ENCODE results near the gene SERPINI1. TPM values are rescaled to one million over a fixed set of nuclear protein-coding genes. Genes with fewer than 3 reads are reported as not detected.

The SERPINI1 gene
- total and polyA plus RNA-seq, 9 donors, result 6.3 to 15.0 (median 9.1) TPM

DNA sequence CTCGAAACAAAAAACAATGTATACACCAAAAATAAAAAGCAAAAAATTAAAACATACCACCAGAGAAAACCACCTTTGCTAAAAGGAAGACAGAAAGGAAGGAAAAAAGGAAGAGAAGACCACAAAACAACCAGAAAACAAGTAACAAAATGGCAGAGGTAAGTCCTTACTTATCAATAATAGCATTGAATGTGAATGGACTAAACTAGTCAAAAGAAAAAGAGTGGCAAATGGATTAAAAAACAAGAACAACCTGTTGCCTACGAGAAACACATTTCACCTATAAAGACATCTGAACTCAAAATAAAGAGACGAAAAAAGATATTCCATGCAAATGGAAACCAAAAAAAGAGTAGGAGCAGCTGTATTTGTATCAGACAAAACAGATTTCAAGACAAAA lies 23.1 kb upstream of the SERPINI1 start:
- H3K36me3 ChIP-seq (ENCODE audit: control insufficient read depth, insufficient read depth, low read length), result peaks cover 18% of the 10 kb centered on the region
- no peak overlapping the region for H3K27ac ChIP-seq (ENCODE audit: low read length)
- no CpG with 5 or more reads among the region's 3 CpGs for WGBS (ENCODE audit: insufficient coverage)
- no peaks in the 10 kb centered on the region for H3K4me1 ChIP-seq (ENCODE audit: control insufficient read depth, insufficient read depth, low read length)
- DNase-seq, result no peak
- no peaks in the 10 kb centered on the region for H3K27me3 ChIP-seq (ENCODE audit: control insufficient read depth, insufficient read depth, low read length)
- H3K9me3 ChIP-seq (replicated peaks; ENCODE audit: control insufficient read depth, low read depth, low read length), result no peaks in the 10 kb centered on the region
- H3K4me3 ChIP-seq (ENCODE audit: low read length), result no peak overlapping the region

DNA sequence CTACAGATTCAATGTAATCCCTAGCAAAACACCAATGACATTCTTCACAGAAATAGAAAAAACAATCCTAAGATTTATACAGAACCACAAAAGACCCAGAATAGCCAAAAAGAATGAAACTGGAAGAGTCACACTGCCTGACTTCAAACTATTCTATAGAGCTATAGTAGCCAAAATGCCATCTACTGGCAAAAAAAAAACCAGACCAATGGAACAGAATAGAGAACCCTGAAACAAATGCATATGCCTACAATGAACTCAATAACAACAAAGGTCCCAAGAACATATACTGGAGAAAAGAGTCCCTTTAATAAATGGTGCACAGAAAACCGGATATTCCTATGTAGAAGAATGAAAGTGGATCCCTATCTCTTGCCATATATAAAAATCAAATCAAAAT lies 20.6 kb upstream of the SERPINI1 start:
- no peaks in the 10 kb centered on the region for H3K9me3 ChIP-seq (replicated peaks; ENCODE audit: control insufficient read depth, low read depth, low read length)
- H3K4me1 ChIP-seq (ENCODE audit: control insufficient read depth, insufficient read depth, low read length), result no peaks in the 10 kb centered on the region
- no peak for DNase-seq
- no CpG with 5 or more reads among the region's 1 CpG for WGBS (ENCODE audit: insufficient coverage)
- peaks cover 19% of the 10 kb centered on the region for H3K36me3 ChIP-seq (ENCODE audit: control insufficient read depth, insufficient read depth, low read length)
- H3K27me3 ChIP-seq (ENCODE audit: control insufficient read depth, insufficient read depth, low read length), result no peaks in the 10 kb centered on the region
- no peak overlapping the region for H3K27ac ChIP-seq (ENCODE audit: low read length)
- no peak overlapping the region for H3K4me3 ChIP-seq (ENCODE audit: low read length)

DNA sequence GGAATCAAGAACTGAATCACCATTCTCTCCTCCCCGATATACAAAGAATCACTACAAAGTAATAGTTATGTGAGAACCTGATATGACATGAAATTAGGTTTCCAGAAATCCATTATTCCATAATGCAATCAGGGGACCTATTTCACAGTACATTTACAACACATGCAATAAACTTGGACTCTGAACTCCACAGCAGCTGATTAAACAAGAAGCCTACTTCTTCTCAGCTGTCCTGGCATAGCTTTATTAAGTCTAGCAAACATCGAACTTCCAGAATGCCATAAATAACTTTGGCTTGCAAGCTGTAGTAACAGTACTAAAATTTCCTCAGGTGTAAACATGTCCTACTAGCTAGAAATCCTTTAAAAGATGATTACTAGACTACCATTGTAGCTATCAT lies 18.6 kb upstream of the SERPINI1 start:
- WGBS (ENCODE audit: insufficient coverage), result no CpG with 5 or more reads among the region's 2 CpGs
- Histone ChIP-seq H3K27me3 (ENCODE audit: control insufficient read depth, insufficient read depth, low read length) (no peaks in the 10 kb centered on the region), H3K27ac (ENCODE audit: low read length) (no peak overlapping the region), H3K9me3 (replicated peaks; ENCODE audit: control insufficient read depth, low read depth, low read length) (no peaks in the 10 kb centered on the region), H3K4me1 (ENCODE audit: control insufficient read depth, insufficient read depth, low read length) (no peaks in the 10 kb centered on the region), H3K36me3 (ENCODE audit: control insufficient read depth, insufficient read depth, low read length) (peaks cover 12% of the 10 kb centered on the region), H3K4me3 (ENCODE audit: low read length) (no peak overlapping the region)
- peak; percentile 5 for DNase-seq

DNA sequence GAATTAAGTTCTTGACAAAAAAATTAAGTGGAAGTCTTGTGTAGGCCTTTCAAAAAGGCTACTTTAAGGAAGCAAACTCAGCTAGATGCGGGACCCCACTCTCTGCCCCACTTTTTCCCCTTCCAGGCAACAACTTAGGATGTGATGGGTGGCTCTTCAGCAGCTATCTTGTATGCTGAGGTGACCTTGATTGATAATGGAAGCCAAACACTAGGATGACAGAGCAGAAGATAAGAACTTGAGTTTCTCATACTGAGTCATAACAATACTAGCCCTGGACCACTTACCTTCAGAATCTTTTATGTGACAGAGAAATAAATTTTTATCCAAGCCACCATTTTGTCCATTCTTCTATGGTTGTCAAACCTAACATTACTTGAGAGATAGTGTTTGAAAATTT lies 16.9 kb upstream of the SERPINI1 start:
- H3K27ac ChIP-seq (ENCODE audit: low read length), result no peak overlapping the region
- H3K36me3 ChIP-seq (ENCODE audit: control insufficient read depth, insufficient read depth, low read length), result peaks cover 12% of the 10 kb centered on the region
- no peaks in the 10 kb centered on the region for H3K4me1 ChIP-seq (ENCODE audit: control insufficient read depth, insufficient read depth, low read length)
- H3K9me3 ChIP-seq (replicated peaks; ENCODE audit: control insufficient read depth, low read depth, low read length), result no peaks in the 10 kb centered on the region
- WGBS (ENCODE audit: insufficient coverage), result no CpG with 5 or more reads among the region's 1 CpG
- H3K4me3 ChIP-seq (ENCODE audit: low read length), result no peak overlapping the region
- H3K27me3 ChIP-seq (ENCODE audit: control insufficient read depth, insufficient read depth, low read length), result no peaks in the 10 kb centered on the region
- DNase-seq, result no peak

DNA sequence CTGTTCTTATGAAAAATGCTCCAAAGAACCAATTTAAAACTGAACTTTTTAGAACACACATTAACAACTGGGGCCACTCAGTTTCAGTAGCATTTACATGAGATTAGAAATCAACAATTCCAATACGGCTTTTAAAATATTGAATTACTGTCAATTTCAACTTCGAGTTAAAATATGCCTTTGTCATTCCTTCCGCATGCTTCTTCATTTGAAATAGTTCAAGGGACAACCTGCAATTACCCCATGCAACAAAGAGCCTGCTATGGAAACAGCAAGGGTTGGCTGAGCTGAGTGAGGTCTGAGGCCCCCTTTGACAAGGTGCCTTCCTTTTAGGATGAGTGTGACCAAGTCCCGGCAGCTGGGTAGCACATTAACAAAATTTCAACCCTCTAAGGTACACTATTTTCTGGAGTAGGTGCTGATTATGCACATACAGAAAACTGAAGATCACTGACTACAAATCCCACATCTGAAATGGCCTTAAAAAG lies 12.5 kb upstream of the SERPINI1 start:
- no peaks in the 10 kb centered on the region for H3K4me1 ChIP-seq (ENCODE audit: control insufficient read depth, insufficient read depth, low read length)
- no peak for DNase-seq
- H3K27ac ChIP-seq (ENCODE audit: low read length), result no peak overlapping the region
- no peaks in the 10 kb centered on the region for H3K27me3 ChIP-seq (ENCODE audit: control insufficient read depth, insufficient read depth, low read length)
- no peak overlapping the region for H3K4me3 ChIP-seq (ENCODE audit: low read length)
- peaks cover 11% of the 10 kb centered on the region for H3K36me3 ChIP-seq (ENCODE audit: control insufficient read depth, insufficient read depth, low read length)
- WGBS (ENCODE audit: insufficient coverage), result no CpG with 5 or more reads among the region's 4 CpGs
- H3K9me3 ChIP-seq (replicated peaks; ENCODE audit: control insufficient read depth, low read depth, low read length), result no peaks in the 10 kb centered on the region

DNA sequence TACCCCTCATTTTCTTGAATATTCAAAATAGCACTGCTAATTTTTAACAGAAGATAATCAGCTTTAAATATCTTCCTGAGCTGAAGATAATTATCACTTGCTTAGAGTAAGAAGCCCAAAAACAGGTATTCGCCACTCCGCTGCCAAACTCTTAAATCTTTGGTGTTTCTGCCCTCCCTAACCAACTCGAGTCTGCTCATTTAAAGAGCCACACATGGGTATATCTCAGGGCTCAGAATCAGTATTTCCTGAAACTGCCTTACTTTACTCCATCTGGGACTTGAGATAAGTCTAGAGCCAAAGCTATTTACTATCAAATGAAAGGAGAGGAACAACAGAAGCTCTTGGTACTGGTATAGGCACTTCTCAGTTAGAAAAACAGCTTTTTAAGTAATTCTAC lies 11.6 kb upstream of the SERPINI1 start:
- no peak for DNase-seq
- no peak overlapping the region for H3K4me3 ChIP-seq (ENCODE audit: low read length)
- WGBS (ENCODE audit: insufficient coverage), result no CpG with 5 or more reads among the region's 3 CpGs
- H3K36me3 ChIP-seq (ENCODE audit: control insufficient read depth, insufficient read depth, low read length), result peaks cover 5% of the 10 kb centered on the region
- no peak overlapping the region for H3K27ac ChIP-seq (ENCODE audit: low read length)
- peaks cover under 1% of the 10 kb centered on the region for H3K4me1 ChIP-seq (ENCODE audit: control insufficient read depth, insufficient read depth, low read length)
- no peaks in the 10 kb centered on the region for H3K27me3 ChIP-seq (ENCODE audit: control insufficient read depth, insufficient read depth, low read length)
- H3K9me3 ChIP-seq (replicated peaks; ENCODE audit: control insufficient read depth, low read depth, low read length), result no peaks in the 10 kb centered on the region

DNA sequence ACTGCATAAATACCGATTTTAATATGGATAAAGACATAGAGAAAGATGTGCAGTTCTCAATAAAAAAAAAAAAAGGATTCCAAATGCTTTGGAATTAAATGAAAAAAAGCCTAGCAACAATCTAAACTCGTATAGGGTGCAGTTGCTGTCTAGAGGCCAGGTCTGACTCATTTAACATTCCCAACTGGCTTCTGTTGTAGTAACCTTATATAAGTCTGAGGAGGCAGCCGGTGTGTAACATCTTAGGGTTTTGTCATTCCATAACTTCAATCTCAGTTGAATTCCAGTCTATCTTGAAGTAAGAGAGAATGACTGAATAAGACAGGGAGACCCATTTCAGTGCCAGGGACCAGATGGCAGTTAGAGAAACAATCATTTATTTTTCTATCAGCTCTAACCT lies 7.3 kb upstream of the SERPINI1 start:
- peaks cover 2% of the 10 kb centered on the region for H3K4me1 ChIP-seq (ENCODE audit: control insufficient read depth, insufficient read depth, low read length)
- no CpG with 5 or more reads among the region's 3 CpGs for WGBS (ENCODE audit: insufficient coverage)
- no peaks in the 10 kb centered on the region for H3K36me3 ChIP-seq (ENCODE audit: control insufficient read depth, insufficient read depth, low read length)
- H3K4me3 ChIP-seq (ENCODE audit: low read length), result no peak overlapping the region
- no peaks in the 10 kb centered on the region for H3K9me3 ChIP-seq (replicated peaks; ENCODE audit: control insufficient read depth, low read depth, low read length)
- no peaks in the 10 kb centered on the region for H3K27me3 ChIP-seq (ENCODE audit: control insufficient read depth, insufficient read depth, low read length)
- no peak overlapping the region for H3K27ac ChIP-seq (ENCODE audit: low read length)
- DNase-seq, result peak; percentile 19

DNA sequence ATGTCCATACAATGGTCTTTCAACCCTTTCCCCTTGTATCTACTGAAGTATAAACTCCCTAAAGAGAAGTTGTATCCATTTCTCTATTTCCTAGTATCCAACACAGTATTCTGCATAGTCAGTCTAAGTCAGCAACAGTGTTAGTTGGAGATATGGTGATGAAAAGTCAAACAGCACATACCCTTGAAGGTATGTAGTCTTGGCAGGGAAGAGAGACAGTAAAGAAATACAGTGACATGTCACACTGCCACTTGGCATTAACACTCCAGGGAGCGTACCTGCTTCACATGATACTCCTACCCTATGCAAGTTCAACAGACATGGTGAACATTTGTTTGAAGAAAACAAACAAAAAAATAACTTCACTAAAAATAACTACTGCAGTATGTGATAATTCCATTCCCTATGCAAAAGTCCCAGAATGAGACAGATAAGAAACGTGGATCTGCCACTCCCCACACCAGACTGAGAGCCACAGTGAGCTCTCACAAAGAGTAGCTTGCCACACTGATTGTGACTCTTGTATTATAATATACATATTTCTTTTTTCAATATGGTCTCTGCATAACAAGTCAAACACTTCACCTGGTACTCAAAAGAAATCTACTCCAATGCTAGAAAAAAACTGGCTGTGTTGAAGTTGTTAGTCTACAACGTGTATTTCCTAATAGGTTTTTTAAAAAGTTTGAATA lies 6.7 kb upstream of the SERPINI1 start:
- peaks cover 2% of the 10 kb centered on the region for H3K4me1 ChIP-seq (ENCODE audit: control insufficient read depth, insufficient read depth, low read length)
- H3K27ac ChIP-seq (ENCODE audit: low read length), result no peak overlapping the region
- no CpG with 5 or more reads among the region's 3 CpGs for WGBS (ENCODE audit: insufficient coverage)
- no peaks in the 10 kb centered on the region for H3K9me3 ChIP-seq (replicated peaks; ENCODE audit: control insufficient read depth, low read depth, low read length)
- H3K4me3 ChIP-seq (ENCODE audit: low read length), result no peak overlapping the region
- DNase-seq, result peak; percentile 3
- H3K27me3 ChIP-seq (ENCODE audit: control insufficient read depth, insufficient read depth, low read length), result no peaks in the 10 kb centered on the region
- no peaks in the 10 kb centered on the region for H3K36me3 ChIP-seq (ENCODE audit: control insufficient read depth, insufficient read depth, low read length)

DNA sequence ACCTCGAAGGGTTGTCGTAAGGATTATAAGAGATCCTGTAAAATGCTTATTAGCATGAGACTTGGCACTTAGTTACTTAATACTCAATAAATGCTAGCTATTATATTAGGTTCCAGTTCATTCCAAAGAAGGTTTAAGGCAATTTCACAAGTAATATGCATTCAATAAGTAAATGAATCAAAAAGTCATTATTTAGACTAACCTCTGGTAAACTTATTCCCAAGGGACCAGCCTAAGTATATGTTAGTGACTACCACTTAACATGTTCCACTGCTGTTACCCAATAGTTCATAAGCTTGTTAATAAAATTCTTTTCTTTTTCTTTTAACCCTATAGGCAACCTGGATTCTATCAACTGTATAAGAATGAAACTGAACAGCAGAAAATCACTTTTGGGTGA lies 5.9 kb upstream of the SERPINI1 start:
- Histone ChIP-seq H3K4me3 (ENCODE audit: low read length) (no peak overlapping the region), H3K27me3 (ENCODE audit: control insufficient read depth, insufficient read depth, low read length) (no peaks in the 10 kb centered on the region), H3K4me1 (ENCODE audit: control insufficient read depth, insufficient read depth, low read length) (peaks cover 6% of the 10 kb centered on the region), H3K36me3 (ENCODE audit: control insufficient read depth, insufficient read depth, low read length) (no peaks in the 10 kb centered on the region), H3K9me3 (replicated peaks; ENCODE audit: control insufficient read depth, low read depth, low read length) (no peaks in the 10 kb centered on the region), H3K27ac (ENCODE audit: low read length) (no peak overlapping the region)
- no peak for DNase-seq
- WGBS (ENCODE audit: insufficient coverage), result no CpG with 5 or more reads among the region's 2 CpGs

DNA sequence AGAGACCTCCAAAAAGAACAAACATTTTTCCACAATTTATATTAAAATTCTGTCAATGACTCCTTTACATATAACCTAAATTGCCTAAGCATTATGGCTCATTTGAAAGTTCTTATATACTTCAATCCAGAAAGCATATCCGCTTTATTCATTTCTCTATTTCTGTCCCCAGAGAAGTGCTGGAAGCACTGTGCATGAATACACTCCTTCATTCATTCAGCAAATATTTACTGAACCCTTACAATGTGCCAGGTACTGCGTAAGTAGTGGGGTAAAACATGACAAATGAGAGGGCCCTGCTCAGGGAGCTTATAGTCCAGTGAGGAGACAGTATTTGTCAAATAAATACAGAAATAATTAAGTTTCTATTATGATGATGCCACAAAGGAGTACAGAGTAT lies 4.1 kb upstream of the SERPINI1 start:
- Histone ChIP-seq H3K4me3 (ENCODE audit: low read length) (no peak overlapping the region), H3K36me3 (ENCODE audit: control insufficient read depth, insufficient read depth, low read length) (no peaks in the 10 kb centered on the region), H3K9me3 (replicated peaks; ENCODE audit: control insufficient read depth, low read depth, low read length) (no peaks in the 10 kb centered on the region), H3K4me1 (ENCODE audit: control insufficient read depth, insufficient read depth, low read length) (peaks cover 9% of the 10 kb centered on the region), H3K27me3 (ENCODE audit: control insufficient read depth, insufficient read depth, low read length) (no peaks in the 10 kb centered on the region), H3K27ac (ENCODE audit: low read length) (no peak overlapping the region)
- 83% methylated on average over 1 of the region's 2 CpGs for WGBS (ENCODE audit: insufficient coverage)
- no peak for DNase-seq
